ENCODE results near the gene RBMS3. TPM values are rescaled to one million over a fixed set of nuclear protein-coding genes. Genes with fewer than 3 reads are reported as not detected.

Gene RBMS3
- total RNA-seq, 4 donors from 2014 or later = 51.5 to 76.0 (median 66.6) TPM

DNA sequence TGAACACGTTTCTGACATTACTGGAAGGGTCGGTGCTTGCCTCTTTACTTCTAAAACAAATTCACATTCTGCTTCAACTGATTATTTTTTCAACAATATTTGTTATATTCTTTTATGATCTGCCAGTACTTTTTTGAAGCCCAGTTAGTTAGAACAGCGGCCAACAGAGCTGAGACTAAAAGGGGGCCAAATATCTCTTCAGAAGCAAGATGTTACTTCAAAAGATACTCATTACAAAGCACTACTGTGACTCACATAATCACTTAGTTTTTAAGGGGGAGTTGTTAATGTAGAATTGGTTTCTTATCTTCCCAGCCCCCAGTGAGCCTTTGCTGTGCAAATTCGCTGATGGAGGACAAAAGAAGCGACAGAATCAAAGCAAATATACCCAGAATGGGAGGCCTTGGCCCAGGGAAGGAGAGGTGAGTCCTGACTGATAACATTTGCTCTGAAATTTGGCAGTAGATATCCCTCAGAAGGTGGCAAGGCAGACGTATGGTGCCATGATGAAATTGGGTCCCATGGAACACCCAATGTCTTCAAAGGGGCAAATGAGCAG, 587.8 kb downstream of the RBMS3 start:
- ATAC-seq = no peak
- Histone ChIP-seq H3K27me3 (no peaks in the 10 kb centered on the region), H3K4me1 (peaks cover 0 to 4% (median 0%) of the 10 kb centered on the region in 3 donors), H3K36me3 (peaks cover 0 to 10% of the 10 kb centered on the region in 2 donors), H3K9me3 (peaks cover 0 to 14% (median 0%) of the 10 kb centered on the region in 3 donors), H3K27ac (no peak overlapping the region), H3K4me3 (no peak overlapping the region)
- WGBS, 2 donors (ENCODE audit: low coverage in 1 of 2) = 77 to 86% methylated on average over 5 to 6 of the region's 6 CpGs
- TF ChIP-seq EP300 (IDR thresholded peaks at IDR 0.05) (no peak), POLR2A (IDR thresholded peaks at IDR 0.05) (no peak), POLR2AphosphoS5 (IDR thresholded peaks at IDR 0.05) (no peak)
- TF ChIP-seq, protein P1, sequence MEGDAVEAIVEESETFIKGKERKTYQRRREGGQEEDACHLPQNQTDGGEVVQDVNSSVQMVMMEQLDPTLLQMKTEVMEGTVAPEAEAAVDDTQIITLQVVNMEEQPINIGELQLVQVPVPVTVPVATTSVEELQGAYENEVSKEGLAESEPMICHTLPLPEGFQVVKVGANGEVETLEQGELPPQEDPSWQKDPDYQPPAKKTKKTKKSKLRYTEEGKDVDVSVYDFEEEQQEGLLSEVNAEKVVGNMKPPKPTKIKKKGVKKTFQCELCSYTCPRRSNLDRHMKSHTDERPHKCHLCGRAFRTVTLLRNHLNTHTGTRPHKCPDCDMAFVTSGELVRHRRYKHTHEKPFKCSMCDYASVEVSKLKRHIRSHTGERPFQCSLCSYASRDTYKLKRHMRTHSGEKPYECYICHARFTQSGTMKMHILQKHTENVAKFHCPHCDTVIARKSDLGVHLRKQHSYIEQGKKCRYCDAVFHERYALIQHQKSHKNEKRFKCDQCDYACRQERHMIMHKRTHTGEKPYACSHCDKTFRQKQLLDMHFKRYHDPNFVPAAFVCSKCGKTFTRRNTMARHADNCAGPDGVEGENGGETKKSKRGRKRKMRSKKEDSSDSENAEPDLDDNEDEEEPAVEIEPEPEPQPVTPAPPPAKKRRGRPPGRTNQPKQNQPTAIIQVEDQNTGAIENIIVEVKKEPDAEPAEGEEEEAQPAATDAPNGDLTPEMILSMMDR (IDR thresholded peaks at IDR 0.05) = no peak

DNA sequence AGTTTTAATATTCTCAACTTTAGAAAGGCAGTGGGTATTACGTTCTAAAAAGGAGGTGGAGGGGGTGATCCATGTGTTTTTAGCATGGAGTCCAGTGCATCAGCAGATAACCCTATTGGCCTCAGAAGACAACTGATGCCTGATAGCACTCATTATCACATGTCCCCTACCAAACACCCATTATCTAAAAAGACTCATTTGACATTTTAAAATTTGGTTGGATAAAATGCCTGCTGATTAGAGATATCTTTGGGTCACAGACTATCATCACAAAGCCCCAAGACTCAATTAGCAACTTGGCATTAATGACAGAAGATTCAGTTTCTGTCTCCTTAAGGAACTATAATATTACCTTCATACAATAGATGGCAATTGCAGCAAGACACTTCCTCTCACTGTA, 589.3 kb downstream of the RBMS3 start:
- TF ChIP-seq EP300 (IDR thresholded peaks at IDR 0.05) = no peak
- no peak for TF ChIP-seq POLR2AphosphoS5 (IDR thresholded peaks at IDR 0.05)
- TF ChIP-seq, protein P1 (IDR thresholded peaks at IDR 0.05) = no peak
- TF ChIP-seq POLR2A (IDR thresholded peaks at IDR 0.05) = no peak
- no peak for ATAC-seq
- H3K4me3 ChIP-seq = no peak overlapping the region

GRCh38 chr3:29871087-29871486, 590.2 kb downstream of the RBMS3 start:
- Histone ChIP-seq H3K4me3 (no peak overlapping the region), H3K27me3 (no peaks in the 10 kb centered on the region), H3K9me3 (peaks cover 0 to 14% (median 0%) of the 10 kb centered on the region in 3 donors), H3K4me1 (peaks cover 0 to 4% (median 0%) of the 10 kb centered on the region in 3 donors), H3K27ac (no peak overlapping the region), H3K36me3 (peaks cover 0 to 10% of the 10 kb centered on the region in 2 donors)
- TF ChIP-seq, protein P1 (IDR thresholded peaks at IDR 0.05) = no peak
- TF ChIP-seq POLR2A (IDR thresholded peaks at IDR 0.05) (no peak), EP300 (IDR thresholded peaks at IDR 0.05) (no peak), POLR2AphosphoS5 (IDR thresholded peaks at IDR 0.05) (no peak)
- 60 to 69% methylated on average over 1 of the region's 1 CpG for WGBS, 2 donors (ENCODE audit: low coverage in 1 of 2)
- no peak for ATAC-seq

More for the DNA sequence above, 589.3 kb downstream of the RBMS3 start:
- Histone ChIP-seq H3K36me3 (peaks cover 0 to 10% of the 10 kb centered on the region in 2 donors), H3K4me1 (peaks cover 0 to 4% (median 0%) of the 10 kb centered on the region in 3 donors), H3K27me3 (no peaks in the 10 kb centered on the region), H3K9me3 (peaks cover 0 to 14% (median 0%) of the 10 kb centered on the region in 3 donors), H3K27ac (no peak overlapping the region)
- 80 to 89% methylated on average over 1 of the region's 1 CpG for WGBS, 2 donors (ENCODE audit: low coverage in 1 of 2)

DNA sequence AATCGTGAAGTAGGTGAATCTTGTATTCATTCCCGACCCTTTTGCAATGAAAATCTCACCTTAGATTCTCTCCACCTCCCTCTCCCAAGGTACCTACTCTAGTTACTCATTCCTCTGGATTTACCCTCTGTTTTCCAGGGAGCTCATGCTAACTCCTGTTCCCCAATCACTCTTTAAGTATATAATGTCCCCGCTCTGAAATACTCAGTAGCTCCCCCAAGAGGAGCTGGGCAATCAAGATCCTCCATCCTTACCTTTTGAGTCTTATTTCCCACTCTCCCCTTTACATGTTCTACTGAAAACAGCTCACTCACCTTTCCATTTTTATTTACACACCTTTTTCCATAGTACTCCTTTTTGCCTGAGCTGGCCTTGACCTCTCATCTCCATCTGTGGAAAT, 599.9 kb downstream of the RBMS3 start:
- no peaks in the 10 kb centered on the region for H3K27me3 ChIP-seq
- no peak overlapping the region for H3K4me3 ChIP-seq
- H3K4me1 ChIP-seq = no peaks in the 10 kb centered on the region
- 63 to 69% methylated on average over 2 to 3 of the region's 3 CpGs for WGBS, 2 donors (ENCODE audit: low coverage in 1 of 2)
- no peak for ATAC-seq
- no peak overlapping the region for H3K27ac ChIP-seq
- no peak for TF ChIP-seq EP300 (IDR thresholded peaks at IDR 0.05)
- no peak for TF ChIP-seq POLR2A (IDR thresholded peaks at IDR 0.05)
- TF ChIP-seq, protein P1 (IDR thresholded peaks at IDR 0.05) = no peak
- TF ChIP-seq POLR2AphosphoS5 (IDR thresholded peaks at IDR 0.05) = no peak
- no peaks in the 10 kb centered on the region for H3K9me3 ChIP-seq
- H3K36me3 ChIP-seq = no peaks in the 10 kb centered on the region

DNA sequence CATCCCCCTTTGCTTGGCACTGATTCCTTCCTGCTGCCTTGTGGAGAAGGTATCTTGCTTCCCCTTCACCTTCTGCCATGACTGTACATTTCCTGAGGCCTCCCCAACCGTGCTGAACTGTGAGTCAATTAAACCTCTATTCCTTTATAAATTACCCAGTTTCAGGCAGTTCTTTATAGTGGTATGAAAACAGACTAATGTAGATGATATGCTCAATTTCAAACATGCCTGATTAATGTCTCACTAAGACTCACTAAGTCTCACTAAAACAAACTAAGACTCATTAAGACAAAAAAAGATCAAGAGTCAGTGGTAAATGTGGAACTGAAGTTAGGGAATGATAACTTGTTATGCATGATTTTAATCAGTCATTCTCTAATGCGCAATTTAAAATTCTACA, 606.6 kb downstream of the RBMS3 start:
- no peaks in the 10 kb centered on the region for H3K9me3 ChIP-seq
- H3K4me3 ChIP-seq = no peak overlapping the region
- 29 to 33% methylated on average over 2 of the region's 2 CpGs for WGBS, 2 donors (ENCODE audit: low coverage in 1 of 2)
- no peaks in the 10 kb centered on the region for H3K36me3 ChIP-seq
- no peak for ATAC-seq
- H3K27ac ChIP-seq = no peak overlapping the region
- H3K4me1 ChIP-seq = no peaks in the 10 kb centered on the region
- TF ChIP-seq POLR2A (IDR thresholded peaks at IDR 0.05) = no peak
- no peaks in the 10 kb centered on the region for H3K27me3 ChIP-seq
